ENCODE data around the gene C4B.
"Not testable (repeated sequence)": the region's sequence is repeated elsewhere in the genome, so short reads cannot be mapped to it uniquely, and the experiment has no call there.

DNA sequence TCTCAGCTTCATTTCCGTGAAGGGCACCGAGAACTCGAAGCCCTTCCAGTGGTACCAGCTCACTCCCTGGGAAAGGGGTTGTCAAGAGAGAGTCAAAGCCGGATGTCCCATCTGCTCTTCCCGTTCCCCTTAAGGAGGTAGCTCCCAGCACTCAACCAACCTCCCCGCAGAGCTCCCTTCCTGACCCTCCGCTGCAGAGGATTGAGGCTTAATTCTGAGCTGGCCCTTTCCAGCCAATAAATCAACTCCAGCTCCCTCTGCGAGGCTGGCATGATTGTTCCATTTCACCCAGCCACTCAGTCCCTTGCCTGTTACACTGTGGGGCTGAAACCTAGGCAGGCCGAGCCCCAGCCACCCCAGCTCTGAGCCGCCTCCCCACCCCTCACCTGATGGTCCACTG, 26.8 kb downstream of the C4B start:
- TF ChIP-seq CTCF, POLR2A (IDR thresholded peaks at IDR 0.05): not testable (repeated sequence)
